GM19397 (cell line): ENCODE data around the gene GRK5.

Experiments
- ATAC-seq: cut with Tn5 transposase; IDR thresholded peaks from one replicate; pipeline ENCODE4 v1.9.1; 2021; ENCODE audit warnings: mild to moderate bottlenecking, moderate library complexity; ENCODE audit not compliant: unreplicated experiment

The GRK5 gene

GRCh38 chr10:119337796-119338432 lies 130.5 kb downstream of the GRK5 start:
- no peak for ATAC-seq

DNA sequence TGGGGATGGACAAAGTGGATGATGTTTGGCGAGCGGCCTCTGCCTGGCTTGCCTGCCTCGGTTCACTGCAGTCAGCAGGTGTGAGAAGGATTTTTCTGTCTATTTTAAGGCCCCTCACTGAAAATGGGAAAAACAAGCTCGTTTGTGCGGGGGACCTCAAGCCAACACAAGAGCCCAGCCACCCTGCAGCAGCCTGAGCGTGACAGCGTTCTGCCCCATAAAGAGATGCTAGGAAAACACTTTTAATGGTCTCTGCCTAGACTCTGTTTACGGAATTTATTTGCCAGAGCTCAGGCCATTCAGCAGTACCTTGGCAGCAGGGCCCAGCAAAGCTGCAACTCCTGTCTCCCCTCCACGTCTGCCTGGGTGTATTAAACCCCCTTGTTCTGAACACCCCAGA lies 131.7 kb downstream of the GRK5 start:
- ATAC-seq, result no peak

GRCh38 chr10:119340893-119341458 lies 133.6 kb downstream of the GRK5 start:
- no peak for ATAC-seq

DNA sequence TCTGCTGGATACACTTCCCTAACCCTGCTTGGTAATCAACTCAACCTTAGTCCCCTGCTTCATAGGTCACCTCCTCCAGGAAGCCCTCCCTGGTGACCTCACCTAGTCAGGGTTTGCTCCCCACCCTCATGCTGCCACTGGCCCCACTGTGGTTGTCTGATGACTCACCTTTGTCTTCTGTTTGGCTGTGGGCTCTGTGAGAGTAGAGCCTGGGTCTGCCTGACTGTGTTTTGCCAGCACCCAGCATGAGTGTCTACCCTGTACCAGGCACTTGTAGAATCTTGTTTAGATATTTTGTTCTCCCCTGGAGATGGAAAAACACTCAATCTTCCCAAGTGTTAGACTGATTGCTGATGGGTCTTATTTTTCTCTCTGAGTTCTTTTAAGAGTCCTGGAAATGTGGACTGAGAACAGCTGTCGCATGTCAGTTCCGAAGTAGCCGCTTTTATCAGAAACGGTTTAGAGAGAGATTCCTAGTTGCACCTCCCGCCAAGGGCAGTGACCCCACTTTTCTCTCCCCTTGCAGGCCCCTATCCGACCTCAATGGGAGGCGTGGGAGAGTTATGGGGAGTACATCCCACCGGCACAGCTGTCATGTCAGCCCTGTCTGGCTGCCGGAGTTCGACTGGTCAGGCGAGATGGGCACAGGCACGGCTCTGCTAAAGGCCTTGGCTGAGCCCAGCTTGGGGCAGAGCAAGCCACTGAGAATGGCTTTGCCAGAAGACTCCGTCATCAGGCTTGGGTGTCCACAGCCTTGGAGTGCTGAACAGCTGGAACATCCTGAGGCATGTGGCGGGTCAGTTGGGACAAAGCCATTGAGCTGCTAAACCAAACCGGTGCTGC lies 134.3 kb downstream of the GRK5 start:
- no peak for ATAC-seq

DNA sequence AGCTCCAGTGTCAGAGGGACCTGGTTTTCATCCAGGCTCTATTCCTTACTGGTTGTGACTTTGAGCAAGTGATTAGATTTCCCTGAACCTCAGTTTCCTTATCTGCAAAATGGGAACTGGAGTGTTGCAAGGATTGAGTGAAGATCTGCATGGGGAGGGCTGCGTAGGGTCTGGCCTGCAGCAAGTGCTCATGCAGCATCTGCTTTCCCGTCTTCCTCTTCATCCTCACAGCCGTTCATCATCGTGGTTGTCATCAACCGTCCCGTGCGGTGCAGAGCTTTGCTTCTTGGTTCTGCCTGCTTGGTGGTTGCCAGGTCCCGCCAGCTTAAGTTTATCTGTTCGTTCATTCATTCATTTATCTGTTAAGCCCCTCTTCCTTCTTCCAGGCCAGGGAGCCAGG lies 135.0 kb downstream of the GRK5 start:
- ATAC-seq, result no peak

- no peak for ATAC-seq
These were observed 135.7 kb downstream of the GRK5 start for GRCh38 chr10:119343011-119343601.

GRCh38 chr10:119344381-119344780 lies 137.0 kb downstream of the GRK5 start:
- no peak for ATAC-seq

DNA sequence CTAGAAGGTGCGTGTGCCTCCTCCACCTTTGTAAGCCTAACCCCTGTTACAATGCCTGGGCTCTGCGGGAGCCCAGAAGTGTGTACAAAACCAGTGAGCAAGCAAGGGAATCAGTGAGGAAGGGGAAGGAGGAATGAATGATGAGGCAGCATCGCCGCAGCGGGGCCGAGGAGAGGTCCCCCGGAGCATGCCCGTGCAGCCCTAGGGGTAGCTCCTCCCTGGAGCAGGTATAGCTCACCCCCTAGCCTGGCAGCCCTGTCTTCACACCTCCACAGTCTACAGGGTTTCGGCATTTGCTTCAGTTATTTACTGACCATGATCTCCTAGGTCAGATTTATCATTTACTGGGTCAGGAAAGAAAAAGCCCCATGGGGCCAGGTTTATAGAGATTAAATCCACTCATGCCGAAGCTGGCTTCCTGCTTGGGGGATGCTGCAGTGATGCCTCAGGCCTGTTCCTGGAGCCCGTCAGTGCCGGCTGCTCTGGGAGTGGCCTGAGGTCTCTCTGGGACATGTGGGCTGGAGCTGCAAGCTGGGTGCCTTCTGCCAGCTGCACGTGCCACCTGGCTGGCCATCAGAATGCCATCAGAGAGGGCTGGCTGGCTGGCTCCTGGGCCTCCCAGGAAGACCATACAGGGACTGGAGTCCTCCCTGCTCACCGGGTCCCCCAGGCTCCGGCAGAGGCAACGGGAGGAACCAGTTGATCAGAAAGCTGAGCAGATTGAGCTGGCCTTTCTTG lies 138.9 kb downstream of the GRK5 start:
- no peak for ATAC-seq

GRCh38 chr10:119347181-119347974 lies 140.0 kb downstream of the GRK5 start:
- no peak for ATAC-seq

DNA sequence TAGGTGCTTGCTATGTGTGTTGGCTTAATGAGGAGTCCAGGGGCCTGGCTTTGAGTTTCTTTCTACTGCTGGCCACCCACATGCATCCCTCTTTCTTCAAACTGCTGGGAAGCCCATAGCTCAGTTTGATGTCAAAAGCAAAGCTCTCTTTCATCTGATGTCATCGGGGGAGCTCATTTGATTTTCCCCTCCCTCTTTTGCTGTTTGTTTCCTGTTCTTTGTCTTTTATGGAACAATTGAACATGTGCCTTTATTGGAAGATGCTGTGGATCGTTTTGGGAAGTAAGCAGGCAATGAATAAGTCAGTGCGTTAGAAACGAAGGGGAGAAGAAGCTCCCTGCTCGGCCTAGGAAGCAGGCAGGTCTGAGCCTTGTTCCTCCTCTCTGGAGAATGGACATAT lies 140.7 kb downstream of the GRK5 start:
- ATAC-seq, result no peak

GRCh38 chr10:119348516-119349240 lies 141.3 kb downstream of the GRK5 start:
- ATAC-seq, result no peak

- ATAC-seq, result no peak
These were observed 142.0 kb downstream of the GRK5 start for GRCh38 chr10:119349341-119349740.

DNA sequence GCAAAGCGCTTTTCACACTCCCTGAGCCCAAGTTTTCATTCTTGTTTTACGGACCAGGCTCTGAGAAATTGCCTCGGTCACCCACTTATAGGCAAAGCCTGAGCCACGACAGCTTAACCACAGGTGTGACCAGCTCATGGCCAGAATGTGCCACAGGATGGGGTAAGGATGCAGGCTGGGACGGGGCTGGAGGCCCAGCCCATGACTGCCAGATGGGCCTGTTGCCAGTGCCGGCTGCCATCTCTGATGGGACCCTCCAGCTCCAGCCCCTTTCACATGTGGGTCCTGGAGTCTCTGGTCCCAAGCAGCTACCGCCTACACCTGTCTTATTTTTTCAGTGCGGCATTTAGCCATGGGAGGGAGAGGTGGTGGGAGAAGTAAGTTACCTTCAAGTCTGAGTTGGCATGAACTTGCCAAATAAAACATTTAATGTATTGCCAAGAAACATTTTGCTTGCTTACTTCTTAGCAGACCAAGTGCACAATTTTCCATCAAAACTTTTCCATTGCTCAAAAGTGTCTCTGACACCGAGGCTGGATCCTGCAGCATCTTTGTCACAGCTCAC lies 142.6 kb downstream of the GRK5 start:
- no peak for ATAC-seq

DNA sequence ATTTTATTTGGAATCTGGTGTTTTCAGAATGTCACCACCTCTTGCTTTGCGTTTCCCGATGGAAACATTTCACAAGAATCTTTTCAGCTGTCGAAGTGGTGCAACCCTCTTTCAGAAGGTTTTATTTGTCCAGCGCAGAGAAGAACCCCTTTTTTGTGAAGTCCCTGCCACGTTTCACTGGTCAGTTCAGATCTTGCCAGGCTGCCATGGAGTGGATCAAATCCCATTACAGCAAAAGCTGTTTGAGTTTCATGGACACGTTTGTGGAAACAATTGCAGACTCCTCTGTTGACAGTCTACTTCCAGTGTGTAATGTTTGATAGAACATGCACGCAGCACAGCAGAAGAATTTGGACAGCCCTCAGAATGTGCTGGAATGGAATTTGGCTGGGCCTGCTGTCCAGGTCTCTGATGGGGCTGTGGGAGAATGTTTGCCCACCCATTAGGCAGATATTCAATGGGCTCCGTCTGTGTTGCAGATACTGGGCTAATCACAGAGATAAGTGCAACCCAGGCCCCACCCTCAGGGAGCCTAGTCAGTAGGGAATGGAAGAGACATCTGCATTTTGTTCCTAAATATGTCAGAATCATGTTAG lies 143.2 kb downstream of the GRK5 start:
- ATAC-seq, result no peak

DNA sequence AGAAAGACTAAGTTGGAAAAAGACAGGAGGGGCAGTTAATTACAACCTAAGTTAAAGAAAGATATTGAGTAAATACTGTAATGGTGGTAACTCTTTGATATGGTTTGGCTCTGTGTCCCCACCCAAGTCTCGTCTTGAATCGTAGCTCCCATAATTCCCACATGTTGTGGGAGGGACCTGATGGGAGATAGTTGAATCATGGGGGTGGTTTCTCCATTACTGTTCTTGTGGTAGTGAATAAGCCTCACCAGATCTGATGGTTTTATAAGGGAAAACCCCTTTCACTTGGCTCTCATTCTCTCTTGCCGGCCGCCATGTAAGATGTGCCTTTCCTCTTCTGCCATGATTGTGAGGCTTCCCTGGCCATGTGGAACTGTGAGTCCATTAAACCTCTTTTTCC lies 143.8 kb downstream of the GRK5 start:
- no peak for ATAC-seq

- no peak for ATAC-seq
These were observed 144.7 kb downstream of the GRK5 start for GRCh38 chr10:119352042-119352441.

- no peak for ATAC-seq
These were observed 145.4 kb downstream of the GRK5 start for GRCh38 chr10:119352807-119353206.

DNA sequence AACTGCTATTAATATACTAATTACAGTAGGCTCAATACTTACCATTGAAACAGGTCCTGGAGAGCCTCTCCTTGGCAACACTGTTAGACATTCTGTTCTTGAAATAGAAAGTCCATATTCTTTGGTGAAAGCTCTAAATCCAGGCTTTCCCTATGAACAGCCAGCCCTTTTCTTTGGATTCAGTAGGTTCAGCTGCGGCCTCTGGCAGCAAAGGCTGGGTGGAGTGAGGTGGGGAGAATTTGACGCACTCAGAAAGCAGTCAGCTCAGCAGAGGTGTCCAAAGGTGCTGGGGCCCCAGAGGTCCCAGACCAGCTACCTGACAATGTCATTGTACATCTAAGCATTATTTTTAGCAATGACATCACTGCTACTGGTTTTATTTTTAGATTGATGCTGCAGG lies 146.1 kb downstream of the GRK5 start:
- no peak for ATAC-seq

GRCh38 chr10:119355930-119356329 lies 148.6 kb downstream of the GRK5 start:
- ATAC-seq, result no peak
